NCI-H128 (cell line): ENCODE results near the gene CBX2.
"Not testable (repeated sequence)": the region's sequence is repeated elsewhere in the genome, so short reads cannot be mapped to it uniquely, and the experiment has no call there.

Experiments
- DNase-seq: peaks from one replicate; lab custom pipeline; 2025; ENCODE audit not compliant: unreplicated experiment; lab: John Stamatoyannopoulos, UW

CBX2 gene

GRCh38 chr17:79742951-79743476 lies 34.9 kb upstream of the CBX2 start:
- no peak for DNase-seq

GRCh38 chr17:79743614-79744013 lies 34.3 kb upstream of the CBX2 start:
- no peak for DNase-seq

DNA sequence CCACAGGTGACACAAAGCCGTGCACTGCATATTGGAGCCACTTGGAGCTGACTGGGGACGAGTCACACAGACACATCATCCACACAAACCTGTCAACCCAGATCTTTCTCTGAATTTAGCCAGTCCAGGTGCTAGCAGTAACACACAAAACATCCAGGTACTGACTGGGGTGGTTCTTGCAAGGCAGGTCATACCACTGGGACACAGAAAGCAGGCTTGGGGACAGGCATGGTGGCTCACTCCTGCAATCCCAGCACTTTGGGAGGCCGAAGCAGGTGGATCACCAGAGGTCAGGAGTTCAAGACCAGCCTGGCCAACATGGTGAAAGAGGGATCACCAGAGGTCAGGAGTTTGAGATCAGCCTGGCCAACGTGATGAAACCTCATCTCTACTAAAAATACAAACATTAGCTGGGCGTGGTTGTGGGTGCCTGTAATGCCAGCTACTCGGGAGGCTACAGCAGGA lies 32.3 kb upstream of the CBX2 start:
- no peak for DNase-seq

DNA sequence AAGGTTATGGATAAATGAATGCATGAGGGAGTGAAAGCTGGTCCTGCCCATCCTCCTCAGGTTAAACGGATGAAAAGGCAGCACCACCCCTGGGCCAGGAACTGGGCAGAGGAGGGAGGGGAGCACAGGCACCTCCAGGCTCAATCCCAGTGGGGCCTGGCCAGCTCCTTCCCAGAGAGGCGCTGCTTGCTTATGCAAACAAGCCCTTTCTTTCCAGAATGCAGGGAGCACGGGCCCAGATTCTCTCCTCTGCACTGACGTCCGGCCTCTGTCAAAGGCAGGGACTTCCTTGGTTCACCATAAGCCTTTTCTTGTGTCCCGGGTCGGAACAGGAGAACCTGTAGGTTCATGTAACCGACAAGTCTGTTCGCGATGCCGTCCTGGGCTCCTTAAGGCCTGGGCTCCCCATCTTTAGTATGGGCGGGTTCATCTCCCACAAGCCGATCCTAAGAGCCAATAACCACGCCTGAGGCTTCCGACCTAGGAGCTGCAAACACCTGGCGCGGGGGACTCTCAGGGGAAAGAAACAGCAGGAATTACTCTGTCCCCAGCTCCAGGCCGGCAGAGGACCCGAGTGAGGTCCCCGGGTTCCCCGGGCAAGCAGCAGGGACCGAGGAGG lies 30.9 kb upstream of the CBX2 start:
- DNase-seq = no peak

DNA sequence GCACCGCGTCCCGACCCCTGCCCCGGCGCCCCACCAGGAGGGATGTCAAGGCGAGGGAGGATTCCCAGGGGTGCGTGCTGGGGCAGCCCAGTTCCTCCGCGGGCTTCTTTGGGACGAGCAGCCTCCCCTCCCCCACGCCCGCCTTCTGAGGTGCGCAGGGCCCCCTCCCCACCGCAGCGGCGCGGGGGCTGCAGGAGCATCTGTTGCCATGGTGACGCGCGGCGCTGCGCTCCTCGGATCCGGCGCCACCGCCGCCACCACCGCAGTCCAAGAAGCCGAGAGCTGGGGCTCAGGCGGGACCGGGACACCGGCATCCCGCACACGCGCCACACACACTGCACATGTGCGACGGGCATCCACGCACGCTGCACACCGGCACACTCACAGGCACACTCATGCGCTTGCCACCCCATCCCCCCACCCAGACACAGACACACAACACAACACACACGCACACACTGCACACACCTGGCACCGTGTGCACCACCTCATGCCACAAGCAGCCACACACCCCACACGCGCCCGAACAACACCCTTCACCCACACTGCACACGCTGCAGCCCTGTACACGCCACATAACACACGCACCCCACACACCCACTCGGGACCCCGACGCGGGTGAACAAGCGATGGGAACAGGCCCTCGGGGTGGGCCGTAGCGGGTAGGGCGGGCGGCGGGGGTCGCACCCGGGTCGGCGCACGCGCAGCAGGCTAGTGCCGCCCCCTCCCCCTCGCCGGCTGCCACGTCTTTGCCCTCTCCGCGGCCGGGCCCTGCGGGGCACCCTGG lies 30.2 kb upstream of the CBX2 start:
- no peak for DNase-seq

DNA sequence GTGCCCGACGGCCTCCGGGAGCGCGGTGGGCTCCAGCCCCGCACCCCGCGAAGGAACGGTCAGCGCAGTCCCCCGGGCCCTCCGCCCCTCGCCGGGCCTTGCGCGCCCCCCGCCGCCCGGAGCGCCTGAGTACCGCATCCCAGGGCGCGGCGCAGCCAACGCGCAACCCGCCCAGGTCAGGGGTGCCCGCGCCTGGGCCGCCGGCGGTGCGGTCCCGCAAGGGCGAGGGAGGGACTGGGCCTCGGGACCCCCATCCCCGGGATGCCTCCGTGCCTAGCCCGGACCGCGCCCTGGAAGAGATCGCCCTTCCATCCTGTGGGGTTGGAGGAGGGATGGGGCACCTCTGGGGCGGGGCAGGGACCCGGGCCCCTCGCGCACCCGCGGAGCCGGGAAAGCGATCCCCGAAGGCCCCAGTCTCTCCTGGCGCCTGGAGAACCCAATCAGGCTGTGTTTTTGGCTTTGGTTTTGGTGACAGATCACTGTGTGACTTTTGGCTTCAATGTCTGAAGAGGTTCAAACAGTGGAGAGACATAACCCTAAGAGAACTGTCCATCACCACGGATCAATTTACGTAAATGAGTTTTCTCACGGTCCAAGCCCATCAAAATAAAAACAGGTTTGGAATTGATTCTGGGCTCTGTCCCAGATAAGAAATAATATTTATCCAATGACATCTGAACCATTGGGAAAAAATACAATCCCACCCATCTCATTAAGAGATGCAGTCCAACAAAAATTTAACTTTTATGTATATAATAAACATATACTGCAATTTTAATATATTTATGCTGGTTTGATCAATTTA lies 29.5 kb upstream of the CBX2 start:
- no peak for DNase-seq

GRCh38 chr17:79749156-79749815 lies 28.7 kb upstream of the CBX2 start:
- DNase-seq = no peak

- DNase-seq = no peak
Observed at GRCh38 chr17:79749958-79750357, 28.0 kb upstream of the CBX2 start.

DNA sequence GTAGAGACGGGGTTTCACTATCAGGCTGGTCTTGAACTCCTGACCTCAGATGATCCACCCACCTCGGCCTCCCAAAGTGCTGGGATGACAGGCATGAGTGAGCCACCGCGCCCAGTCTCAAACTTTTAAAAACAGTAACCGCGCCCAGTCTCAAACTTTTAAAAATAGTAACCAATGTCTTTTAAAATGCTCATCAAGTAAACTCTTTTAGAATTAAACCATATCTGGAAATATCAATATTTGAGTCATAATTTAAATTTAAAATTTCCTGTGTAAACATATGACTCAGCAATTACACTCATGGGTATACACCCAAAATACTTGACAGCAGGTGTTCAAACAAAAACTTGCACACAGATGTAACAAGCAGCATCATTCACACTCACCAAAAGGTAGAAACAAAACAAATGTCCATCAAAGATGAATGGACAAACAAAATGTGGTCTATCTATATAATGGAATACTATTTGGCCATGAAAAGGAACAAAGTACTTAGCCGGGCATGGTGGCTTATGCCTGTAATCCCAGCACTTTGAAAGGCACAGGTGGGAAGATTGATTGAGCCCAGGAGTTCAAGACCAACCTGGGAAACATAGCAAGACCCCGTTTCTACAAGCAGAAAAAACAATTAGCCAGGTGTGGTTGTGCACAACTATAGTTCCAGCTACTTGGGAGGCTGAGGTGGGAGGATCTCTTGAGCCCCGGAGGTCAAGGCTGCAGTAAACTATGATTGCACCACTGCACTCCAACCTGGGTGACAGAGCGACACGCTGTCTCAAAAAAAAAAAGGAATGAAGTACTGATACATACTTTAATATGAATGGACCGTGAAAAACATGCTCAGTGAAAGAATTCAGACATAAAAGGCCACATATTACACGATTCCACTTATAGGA lies 27.1 kb upstream of the CBX2 start:
- no peak for DNase-seq

DNA sequence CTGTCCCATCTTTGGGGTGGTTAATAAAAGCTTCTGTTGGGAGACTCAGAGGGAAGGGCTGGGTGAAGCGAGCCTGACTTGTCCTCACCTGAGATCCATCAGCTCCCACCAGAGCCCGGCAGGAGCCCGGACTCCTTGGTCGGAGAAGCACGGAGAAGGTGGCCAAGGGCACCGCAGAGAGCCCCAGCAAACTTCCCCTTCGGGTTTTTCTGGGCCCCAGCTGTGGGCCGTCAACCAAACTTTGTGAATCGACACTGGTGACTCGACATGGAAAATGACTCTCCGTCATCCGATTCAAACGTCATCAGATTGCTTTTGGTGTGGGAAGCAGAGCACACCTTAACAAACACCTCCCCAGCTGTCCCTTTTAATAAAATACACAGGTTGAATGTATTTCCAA lies 25.8 kb upstream of the CBX2 start:
- no peak for DNase-seq

DNA sequence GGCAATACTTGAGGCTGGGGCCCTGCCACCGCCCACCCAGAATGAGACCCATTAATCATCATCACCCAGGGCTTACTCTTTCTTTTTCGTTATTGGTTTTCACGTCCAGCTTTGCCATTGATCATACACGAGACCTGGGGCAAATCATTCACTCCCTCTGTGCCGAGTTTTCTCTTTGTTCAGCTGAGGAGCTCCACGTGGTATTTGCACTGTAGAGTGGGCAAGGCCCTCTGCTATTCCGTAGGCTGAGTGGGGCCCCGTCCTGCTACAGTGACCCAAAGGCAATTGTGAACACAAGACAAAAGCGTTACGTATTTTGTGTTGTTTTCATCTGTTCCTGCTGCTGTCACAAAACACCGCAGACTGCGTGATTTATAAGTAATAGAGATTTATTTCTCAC lies 23.6 kb upstream of the CBX2 start:
- no peak for DNase-seq

- DNase-seq = not testable (repeated sequence)
Observed at GRCh38 chr17:79754903-79755302, 23.0 kb upstream of the CBX2 start.

GRCh38 chr17:79755591-79755990 lies 22.4 kb upstream of the CBX2 start:
- no peak for DNase-seq

DNA sequence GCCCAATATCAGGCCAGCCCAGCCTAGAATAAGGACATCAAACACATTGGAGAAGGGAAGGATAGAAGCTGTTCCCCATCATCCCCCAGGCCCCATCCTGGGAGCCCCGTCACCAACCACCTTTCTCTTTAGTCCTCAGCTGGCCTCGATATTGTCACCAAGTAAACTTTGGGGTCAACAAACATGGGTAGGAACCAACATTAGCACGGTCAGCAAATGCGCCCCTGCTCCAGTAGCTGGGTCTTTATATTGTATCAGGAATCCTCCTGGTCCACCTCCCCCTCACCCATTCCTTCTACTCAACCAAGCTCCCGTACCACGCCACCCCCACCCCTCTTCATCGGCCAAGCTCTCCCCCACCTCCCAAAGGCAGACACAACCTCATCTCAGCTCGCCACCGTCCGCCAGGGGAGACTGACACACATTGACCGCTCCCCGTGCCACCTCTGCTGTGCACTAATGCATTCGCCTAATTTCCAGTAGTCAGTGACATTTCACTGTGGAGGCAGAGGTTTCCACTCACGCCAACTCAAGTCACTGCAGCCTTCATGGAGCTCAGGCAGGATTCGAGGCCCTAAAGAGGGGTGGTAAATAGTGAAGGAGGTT lies 20.7 kb upstream of the CBX2 start:
- no peak for DNase-seq

DNA sequence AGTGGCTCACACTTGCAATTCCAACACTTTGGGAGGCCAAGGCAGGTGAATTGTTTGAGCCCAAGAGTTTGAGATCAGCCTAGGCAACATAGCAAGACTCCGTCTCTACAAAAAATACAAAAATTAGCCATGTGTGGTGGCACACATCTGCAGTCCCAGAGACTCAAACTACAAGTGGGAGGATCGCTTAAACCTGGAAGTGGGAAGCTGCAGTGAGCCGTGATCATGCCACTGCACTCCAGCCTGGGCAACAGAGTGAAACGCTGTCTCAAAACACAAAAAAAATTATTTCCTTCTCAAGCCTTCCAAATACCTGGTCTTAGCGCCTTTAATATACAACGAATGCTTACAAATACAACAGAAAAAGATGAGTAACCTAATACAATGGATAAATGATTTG lies 19.7 kb upstream of the CBX2 start:
- no peak for DNase-seq

- DNase-seq = no peak
Observed at GRCh38 chr17:79760197-79760906, 17.6 kb upstream of the CBX2 start.

- DNase-seq = no peak
Observed at GRCh38 chr17:79761894-79762589, 15.9 kb upstream of the CBX2 start.

DNA sequence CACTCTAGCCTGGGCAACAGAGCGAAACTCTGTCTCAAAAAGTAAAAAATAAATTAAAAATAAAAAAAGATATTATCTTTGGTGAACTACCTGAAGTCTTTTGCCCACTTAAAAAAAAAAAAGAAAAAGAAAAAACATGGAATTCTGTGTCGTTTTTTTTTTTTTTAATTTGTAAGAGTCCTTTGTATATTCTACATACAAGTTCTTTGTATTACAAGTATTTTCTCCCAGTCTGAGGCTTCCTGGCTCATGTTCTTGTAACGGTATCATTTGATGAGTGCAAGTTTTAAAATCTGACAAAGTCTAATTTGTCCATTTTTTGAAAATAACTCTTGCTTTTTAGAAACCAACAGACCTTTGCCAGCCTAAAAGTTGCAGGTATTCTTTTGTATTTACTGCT lies 12.2 kb upstream of the CBX2 start:
- no peak for DNase-seq
